HG03060 (cell line): ENCODE results near the gene GPR157.

Source experiments
- ATAC-seq: cut with Tn5 transposase; IDR thresholded peaks from one replicate; pipeline ENCODE4 v1.9.1; 2021; ENCODE audit warnings: low read depth, moderate number of reproducible peaks; ENCODE audit not compliant: unreplicated experiment

Gene GPR157

GRCh38 chr1:9093581-9093980 lies 35.3 kb downstream of the GPR157 start:
- ATAC-seq = no peak

- no peak for ATAC-seq
Observed at GRCh38 chr1:9093091-9093490, 35.8 kb downstream of the GPR157 start.

DNA sequence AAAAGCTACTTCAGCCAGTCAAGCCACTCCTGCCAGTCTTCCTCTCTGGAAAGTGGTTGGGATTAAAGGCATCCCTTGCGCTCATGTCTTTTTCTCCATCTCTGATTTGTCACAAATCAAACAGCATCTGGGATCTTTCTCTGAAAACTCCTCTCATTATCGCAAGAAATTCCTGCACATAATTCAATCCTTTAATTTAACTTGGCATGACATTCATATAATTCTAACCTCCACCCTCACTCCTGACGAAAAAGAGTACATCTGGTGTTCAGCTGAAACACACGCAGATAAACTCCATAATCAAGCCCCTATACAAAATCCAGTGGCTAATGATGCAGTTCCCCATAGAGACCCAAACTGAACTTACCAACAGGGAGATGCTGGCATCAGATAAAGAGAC lies 40.1 kb downstream of the GPR157 start:
- ATAC-seq = no peak

DNA sequence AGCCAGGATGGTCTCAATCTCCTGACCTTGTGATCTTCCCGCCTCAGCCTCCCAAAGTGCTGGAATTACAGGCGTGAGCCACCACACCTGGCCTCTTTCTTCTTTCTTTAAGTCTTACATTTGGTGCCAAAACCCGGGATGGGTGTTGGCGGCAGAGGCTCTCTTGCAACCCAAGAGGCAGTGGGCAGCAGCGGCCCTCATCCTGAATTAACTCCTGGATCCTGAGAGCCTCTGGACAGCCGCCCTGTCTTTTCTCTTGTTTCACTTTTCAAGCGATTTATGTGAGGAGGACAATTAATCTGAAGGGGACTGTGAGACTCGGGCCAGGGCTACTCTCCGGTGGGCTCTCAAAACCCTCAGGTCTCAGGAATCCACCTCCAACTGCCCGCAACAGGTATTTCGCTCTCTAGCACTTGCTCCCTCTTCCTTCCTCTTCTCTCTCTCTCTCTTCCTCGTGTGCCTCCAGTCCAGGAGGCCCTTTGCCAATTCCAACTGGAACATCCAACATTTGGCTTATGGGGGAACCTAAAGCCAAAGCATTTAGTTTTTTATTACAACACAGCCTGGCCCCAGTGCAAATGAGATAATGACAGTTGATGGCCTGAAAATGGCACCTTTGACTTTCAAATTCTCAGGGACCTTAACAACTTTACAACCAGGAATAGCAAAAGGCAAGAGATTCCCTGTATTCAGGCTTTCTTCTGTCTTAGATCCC lies 41.3 kb downstream of the GPR157 start:
- no peak for ATAC-seq

DNA sequence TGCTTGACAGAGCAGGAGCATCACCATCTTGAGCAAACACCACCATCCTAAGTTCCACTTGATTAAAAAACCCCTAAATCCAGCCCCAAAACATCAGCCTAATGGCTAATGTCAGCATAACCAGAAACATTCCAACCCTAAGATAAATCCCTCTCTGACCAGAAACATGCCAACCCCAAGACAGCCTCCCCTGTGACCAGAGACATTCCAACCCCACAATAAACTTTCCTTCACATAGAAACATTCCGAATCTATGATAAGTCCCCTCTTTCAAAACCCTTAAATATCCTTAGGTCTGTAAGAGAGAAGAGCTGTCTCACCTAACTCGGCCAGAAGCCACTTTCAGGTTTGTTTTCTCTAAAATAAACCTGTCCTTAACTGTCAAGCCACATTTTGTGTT lies 42.1 kb downstream of the GPR157 start:
- no peak for ATAC-seq

- no peak for ATAC-seq
Observed at GRCh38 chr1:9086045-9086444, 42.9 kb downstream of the GPR157 start.

- ATAC-seq = no peak
Observed at GRCh38 chr1:9085306-9085940, 43.5 kb downstream of the GPR157 start.

DNA sequence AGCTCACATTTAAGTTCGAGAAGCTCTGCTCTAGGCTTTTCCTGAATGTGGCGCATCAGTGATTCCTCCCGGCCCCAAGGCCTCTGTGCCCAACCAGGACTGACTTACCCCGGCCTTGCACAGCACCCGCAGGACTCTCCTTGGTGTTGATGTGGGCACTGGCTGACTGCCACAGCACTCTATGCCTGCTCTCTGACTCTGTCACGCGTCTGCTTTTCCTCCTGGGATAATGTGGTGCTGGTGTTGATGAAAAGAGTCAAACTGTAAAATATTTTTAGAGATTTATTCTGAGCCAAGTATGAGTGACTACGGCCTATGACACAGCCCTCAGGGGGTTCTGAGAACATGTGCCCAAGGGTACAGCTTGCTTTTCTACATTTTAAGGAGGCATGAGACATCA lies 44.0 kb downstream of the GPR157 start:
- no peak for ATAC-seq

- no peak for ATAC-seq
Observed at GRCh38 chr1:9081473-9081872, 47.4 kb downstream of the GPR157 start.

DNA sequence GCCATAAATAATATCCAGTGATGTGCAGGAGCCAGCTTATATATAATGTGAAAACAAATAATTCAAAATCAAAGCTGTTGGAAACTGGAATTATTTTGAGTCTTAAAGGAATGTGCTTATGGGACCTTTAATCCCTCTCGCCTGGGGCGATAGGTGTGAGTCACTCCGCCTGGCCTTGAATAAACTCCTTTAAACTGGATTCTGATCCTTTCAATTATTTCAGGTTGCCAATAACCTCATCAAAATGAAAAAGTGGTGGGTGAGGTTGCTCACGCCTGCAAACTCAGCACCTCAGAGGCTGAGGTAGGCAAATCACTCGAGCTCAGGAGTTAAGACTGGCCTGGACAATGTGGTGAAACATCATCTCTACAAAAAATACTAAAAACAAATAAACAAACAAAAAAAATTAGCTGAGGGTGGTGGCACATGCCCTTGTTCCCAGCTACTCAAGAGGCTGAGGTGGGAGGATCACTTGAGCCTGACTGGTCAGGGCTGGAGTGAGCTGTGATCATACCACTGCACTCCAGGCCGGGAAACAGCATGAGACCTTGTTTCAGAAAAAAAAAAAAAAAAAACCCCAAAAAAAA lies 48.1 kb downstream of the GPR157 start:
- no peak for ATAC-seq

DNA sequence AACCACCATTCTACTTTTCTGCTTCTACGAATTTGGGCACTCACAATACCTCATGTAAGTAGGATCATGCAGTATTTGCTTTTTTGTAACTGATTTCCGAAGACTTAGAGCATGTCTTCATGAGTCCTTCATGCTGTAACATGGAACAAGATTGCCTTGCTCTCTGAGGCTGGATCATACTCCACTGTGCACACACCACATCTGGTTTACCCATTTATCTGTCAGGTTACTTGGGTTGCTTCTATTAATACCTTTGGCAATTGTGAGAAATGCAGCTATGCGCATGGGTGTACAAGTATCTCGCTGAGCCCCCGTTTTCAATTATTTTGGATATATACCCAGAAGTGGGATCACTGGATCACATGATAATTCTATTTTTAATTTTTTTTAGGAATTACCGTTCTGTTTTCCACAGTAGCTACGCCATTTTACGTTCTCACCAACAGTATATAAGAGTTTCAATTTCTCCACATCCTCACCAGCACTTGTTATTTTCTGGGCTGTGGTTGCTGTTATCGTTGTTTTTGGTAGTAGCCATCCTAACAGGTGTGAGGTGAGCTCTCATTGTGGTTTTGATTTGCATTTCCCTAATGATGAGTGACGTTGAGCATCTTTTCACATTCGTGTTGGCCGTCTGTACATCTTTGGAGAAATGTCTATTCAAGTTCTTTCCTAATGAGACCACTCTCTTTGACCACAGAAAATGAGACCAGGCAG lies 48.8 kb downstream of the GPR157 start:
- no peak for ATAC-seq

DNA sequence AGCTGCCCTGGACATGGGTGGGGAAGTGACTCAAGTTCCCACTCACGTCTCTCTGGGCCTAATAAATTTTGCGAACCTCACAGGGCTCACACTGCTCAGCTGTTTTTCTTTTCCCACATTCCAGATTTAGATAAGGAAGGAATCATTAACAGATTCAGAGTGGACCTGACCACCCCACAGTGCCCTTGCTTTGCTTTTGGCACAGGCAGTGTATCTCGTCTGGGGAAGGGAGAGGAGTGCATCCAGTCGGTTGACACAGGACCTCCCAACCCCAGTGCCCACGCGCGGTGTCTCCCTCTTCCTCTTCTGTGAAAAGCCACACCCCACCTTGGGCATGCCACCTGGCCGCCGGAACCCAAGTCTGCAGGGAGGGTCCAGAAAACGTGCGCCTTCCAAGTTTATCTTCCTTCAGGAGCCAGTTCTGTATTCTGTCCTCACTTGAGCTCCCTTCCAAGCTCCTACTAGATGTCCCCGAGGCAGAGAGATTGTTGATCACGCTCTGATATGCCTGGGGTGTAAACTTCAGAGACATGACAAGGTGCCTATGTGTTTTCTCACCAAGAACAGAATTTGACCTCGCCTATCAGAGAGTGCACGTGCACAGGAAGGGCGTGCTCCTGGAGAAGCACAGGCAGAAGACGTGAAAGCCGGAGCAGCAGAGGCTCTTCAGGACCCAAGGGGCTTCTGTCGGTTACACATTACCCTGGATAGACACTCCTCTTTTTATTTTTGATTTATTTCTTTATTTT lies 50.0 kb downstream of the GPR157 start:
- ATAC-seq = no peak

- ATAC-seq = peak; percentile 42
Observed at GRCh38 chr1:9078015-9078751, 50.7 kb downstream of the GPR157 start.

DNA sequence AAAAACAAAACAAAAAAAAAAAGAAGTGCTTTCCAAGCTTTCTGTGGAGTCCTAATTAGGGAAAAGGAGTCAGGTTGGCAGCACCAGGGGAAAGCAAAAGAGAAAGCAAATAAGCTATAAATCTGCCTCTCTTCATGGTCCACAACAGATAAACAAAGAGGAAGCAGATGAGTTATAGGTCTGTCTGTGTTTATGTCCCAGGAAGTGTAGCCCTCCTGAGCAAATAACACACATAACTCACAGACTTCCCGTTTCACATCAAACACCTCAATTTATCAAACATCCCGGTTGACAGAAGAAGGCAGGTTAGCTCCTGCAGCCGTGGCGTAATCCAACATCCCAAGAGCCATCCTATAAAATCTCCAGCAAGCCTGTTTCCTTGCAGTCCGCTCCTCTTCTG lies 53.9 kb downstream of the GPR157 start:
- ATAC-seq = no peak

DNA sequence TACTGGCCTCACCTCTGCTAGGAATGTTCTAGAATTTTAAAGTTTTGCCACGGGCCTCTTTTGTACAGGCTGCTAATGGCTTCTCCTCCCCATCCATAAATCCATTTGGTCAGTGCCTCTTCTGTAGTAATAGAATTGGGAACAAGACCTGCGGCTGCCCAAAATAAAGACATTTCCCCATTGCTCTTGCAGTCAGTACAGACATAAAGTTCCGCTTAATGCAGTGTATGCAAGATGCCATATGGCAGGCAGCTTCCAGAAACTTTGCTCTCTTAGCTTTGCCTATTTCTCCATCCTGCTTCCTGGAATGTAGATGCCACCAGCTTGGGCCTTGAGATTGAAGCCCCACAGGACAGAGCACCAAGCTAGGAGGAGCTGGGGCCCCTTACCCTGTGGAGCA lies 55.8 kb downstream of the GPR157 start:
- no peak for ATAC-seq

DNA sequence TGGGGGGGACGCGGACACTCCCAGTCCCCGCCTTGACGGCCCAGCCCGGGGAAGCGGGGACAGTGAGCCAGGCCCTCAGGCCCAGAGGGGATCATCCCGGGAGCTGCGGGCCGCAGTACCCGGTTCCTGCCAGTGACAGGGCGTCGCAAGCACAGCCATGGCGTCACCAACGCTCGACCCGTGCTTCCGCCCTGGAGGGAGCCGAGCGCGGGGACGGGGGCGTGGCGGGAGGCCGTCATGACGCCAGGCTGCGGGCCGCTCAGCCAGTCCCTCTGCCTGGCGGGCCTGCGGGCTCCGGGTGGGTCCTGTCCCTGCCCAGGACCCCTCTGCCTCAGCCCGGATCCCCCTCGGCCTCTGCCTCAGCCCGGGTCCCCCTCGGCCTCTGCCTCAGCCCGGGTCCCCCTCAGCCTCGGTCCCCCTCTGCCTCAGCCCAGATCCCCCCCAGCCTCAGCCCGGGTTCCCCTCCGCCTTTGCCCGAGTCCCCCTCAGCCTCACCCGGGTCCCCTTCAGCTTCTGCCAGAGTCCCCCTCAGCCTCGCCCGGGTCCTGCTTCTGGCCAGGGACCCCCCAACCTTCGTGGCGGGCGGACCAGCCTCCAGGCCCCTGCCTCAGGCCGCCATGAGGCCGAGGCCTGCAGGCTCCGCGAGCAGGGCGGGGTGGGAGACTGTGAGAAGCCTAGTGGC lies 57.2 kb downstream of the GPR157 start:
- ATAC-seq = no peak

DNA sequence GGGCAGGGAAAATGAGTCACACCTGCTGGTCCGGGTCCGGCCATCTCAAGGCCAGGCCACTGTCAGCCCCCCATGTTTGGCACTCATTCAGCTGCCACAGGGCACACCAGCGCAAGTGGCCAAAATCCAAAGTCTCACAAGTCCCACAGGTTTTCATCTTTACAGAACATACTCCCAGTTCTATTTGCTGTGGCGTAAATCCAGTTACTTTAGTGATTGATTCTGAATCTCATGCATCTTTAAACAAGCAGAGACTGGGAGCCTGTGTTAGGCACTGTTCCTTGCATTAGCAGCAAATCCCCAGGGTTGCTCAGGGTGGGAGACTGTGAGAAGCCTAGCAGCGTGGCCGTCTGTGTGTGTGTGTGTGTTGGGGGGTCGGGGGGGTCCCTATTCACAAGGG lies 58.4 kb downstream of the GPR157 start:
- no peak for ATAC-seq

DNA sequence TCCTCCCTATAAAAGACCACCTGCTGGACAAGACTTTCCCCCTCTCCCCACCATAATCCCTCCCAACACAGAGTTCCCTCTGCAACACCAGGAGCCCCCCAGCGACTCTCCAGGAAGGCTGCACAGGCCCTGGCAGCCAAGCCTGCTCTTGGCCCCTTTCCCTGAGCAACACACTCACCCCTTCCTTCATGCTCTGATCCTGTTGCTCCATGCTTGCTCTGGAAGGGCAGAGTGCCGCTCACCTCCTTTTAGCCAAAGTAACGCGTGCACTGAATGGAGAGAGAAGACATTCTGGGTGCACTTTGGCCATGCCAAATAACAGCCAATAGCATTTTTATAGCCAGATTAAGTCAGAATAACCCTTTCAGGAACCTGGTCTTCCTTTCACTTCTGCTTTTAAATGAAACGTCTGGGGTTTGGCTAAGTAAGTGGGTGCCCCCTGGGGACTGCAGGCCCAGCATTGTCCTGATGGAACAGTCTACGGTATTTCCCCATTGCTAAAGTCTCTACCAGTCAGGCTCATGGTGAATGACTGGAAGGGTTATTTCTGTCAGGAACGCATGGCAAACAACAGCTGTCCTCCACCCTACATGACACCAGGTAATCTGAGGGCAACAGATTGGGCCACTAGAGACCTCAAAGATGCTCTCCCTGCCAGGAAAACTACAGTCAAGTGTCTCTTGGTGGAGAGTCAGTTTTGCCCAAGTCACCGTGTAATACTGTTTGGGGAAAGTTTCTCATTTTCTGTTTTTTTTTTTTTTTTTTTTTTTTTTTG lies 59.4 kb downstream of the GPR157 start, which contains the start of gene SLC2A5:
Gene SLC2A5, minus strand, starts transcription at position 310 of the 775 bp plus-strand sequence. Its CDS starts 99 bp downstream, at position 211.
- peak; percentile 87 for ATAC-seq

GRCh38 chr1:9068981-9069325 lies 59.9 kb downstream of the GPR157 start:
- no peak for ATAC-seq
